Neural cell (in vitro differentiated cells): Measurements from ENCODE around the gene MAGI2.

Experiments used
- CTCF ChIP-seq: fragments of 450-650 bp; IDR thresholded peaks from 2 replicates; pipeline ENCODE4 v1.5.1; 2014; ENCODE audit warnings: antibody characterized with exemption, mild to moderate bottlenecking, moderate library complexity; ENCODE audit not compliant: poor library complexity, severe bottlenecking
- EP300 ChIP-seq: fragments of 450-650 bp; conservative IDR thresholded peaks from 2 replicates; pipeline ENCODE4 v1.6.1; 2014; ENCODE audit warnings: antibody characterized with exemption, mild to moderate bottlenecking, moderate library complexity; ENCODE audit not compliant: poor library complexity, severe bottlenecking
- EZH2 ChIP-seq: fragments of 200-600, 300-800 bp; shearing (Covaris generic), sonication (generic); IDR thresholded peaks from 2 replicates; pipeline ENCODE4 v1.6.1; 2014; ENCODE audit warnings: antibody characterized with exemption, low read length, borderline replicate concordance, mild to moderate bottlenecking; ENCODE audit not compliant: insufficient read depth, poor library complexity, severe bottlenecking
- MXI1 ChIP-seq: fragments of 450-650 bp; conservative IDR thresholded peaks from 2 replicates; pipeline ENCODE4 v1.6.1; 2014; ENCODE audit warnings: antibody characterized with exemption, mild to moderate bottlenecking; ENCODE audit not compliant: poor library complexity, severe bottlenecking
- POLR2AphosphoS5 ChIP-seq: IDR thresholded peaks from 2 replicates; pipeline ENCODE4 v1.6.1; 2012
- RAD21 ChIP-seq: fragments of 450-650 bp; conservative IDR thresholded peaks from 2 replicates; pipeline ENCODE4 v1.6.1; 2014; ENCODE audit warnings: antibody characterized with exemption, mild to moderate bottlenecking, moderate library complexity
- REST ChIP-seq: IDR thresholded peaks from 2 replicates; pipeline ENCODE4 v1.6.1; 2012; ENCODE audit warnings: borderline replicate concordance
- SMC3 ChIP-seq: fragments of 450-650 bp; conservative IDR thresholded peaks from 2 replicates; pipeline ENCODE4 v1.6.1; 2014; ENCODE audit warnings: antibody characterized with exemption, mild to moderate bottlenecking, moderate library complexity; ENCODE audit not compliant: poor library complexity
- TAF1 ChIP-seq: IDR thresholded peaks from 2 replicates; pipeline ENCODE4 v1.6.1; 2012; ENCODE audit warnings: low read depth

GRCh38 chr7:78334426-78334825, 1119.0 kb downstream of the MAGI2 start:
- no peak for TF ChIP-seq TAF1
- no peak for TF ChIP-seq CTCF
- TF ChIP-seq RAD21, result no peak
- TF ChIP-seq POLR2AphosphoS5, result no peak
- no peak for TF ChIP-seq EZH2
- no peak for TF ChIP-seq REST
- TF ChIP-seq EP300, result no peak
- TF ChIP-seq SMC3, result no peak
- TF ChIP-seq MXI1, result no peak
